Pancreas (tissue), 10 donors: ENCODE results near the gene NHP2. TPM values are rescaled to one million over a fixed set of nuclear protein-coding genes. Genes with fewer than 3 reads are reported as not detected.

Source experiments
- ATAC-seq, 4 donors: fragments of 200-7000 bp; cut with Tn5 transposase; one replicate each; pipeline versions ENCODE4 v1.8.0 to v1.9.1; 2020; ENCODE audit warnings: mild to moderate bottlenecking in 4 of 4, moderate library complexity in 4 of 4
- DNase-seq, 6 donors: peaks; one replicate each; pipeline ENCODE4 v3.0.0-alpha.2; 2020
- FAIRE-seq: peaks from 2 replicates; lab custom pipeline; 2012; peaks lifted over from hg19 to GRCh38; lab: Jason Lieb, UNC
- H3K27ac ChIP-seq, 4 donors: fragments of 200-600 bp; sonication (generic); 1 replicate in 3 of 4; 2 replicates in 1 of 4; pipeline versions ENCODE4 v1.5.0 to v1.8.0; 2020
- H3K27me3 ChIP-seq, 4 donors: fragments of 200-600 bp; one replicate each; pipeline ENCODE4 v1.8.0; 2021
- H3K36me3 ChIP-seq, 3 donors: fragments of 200-600 bp; sonication (generic) in 1 of 3; one replicate each; pipeline versions ENCODE4 v1.5.0 to v1.8.0; 2020 to 2021
- H3K4me1 ChIP-seq, 3 donors: fragments of 200-600 bp; one replicate each; pipeline ENCODE4 v1.8.0; 2021
- H3K4me3 ChIP-seq, 4 donors: fragments of 200-600 bp; sonication (generic) in 2 of 4; one replicate each; pipeline versions ENCODE4 v1.5.0 to v1.8.0; 2020 to 2021
- H3K9me3 ChIP-seq, 4 donors: fragments of 200-600 bp; one replicate each; pipeline ENCODE4 v1.8.0; 2021
- WGBS, 2 donors: extraction: QIAGEN DNeasy Blood & Tissue Kit; methylation state at CpG; one replicate each; pipeline ENCODE4 v1.1.7; 2013; 5-methylcytosine and 5-hydroxymethylcytosine counted together
- intact Hi-C, 3 donors: fragments of 100-400 bp; cut with DNase I; formaldehyde crosslinking; loops; one replicate each; pipeline versions ENCODE4 v1.11.1 to v1.14.2; 2022
- polyA plus RNA-seq, 2 donors: library from polyadenylated mRNA; stranded (reverse); fragments of 200-250 nt; gene quantifications; one replicate each; pipeline ENCODE4 v1.2.3, GENCODE V29; 2013
- total RNA-seq, 6 donors: library from RNA; stranded (reverse); fragmentation: NEBNext Ultra II Directional in 4 of 6; extraction: Animal tissue kit (Norgen Biotek cat#: 25700) in 4 of 6; gene quantifications; one replicate each; pipeline versions ENCODE4 v1.2.1 to v1.2.4, GENCODE V29; 2021 to 2023
- TF ChIP-seq, protein P1 (sequence below), 4 donors: fragments of 200-600 bp; sonication (generic) in 3 of 4; IDR thresholded peaks; one replicate each; pipeline versions ENCODE4 v1.5.0 to v1.8.0; 2021; ENCODE audit warnings: antibody characterized with exemption in 4 of 4
- donor health status: healthy with polysubstance abuse.
- donor health status: DM: no; HTN: no; CAD: no; lungs with moderate emphysema.
- donor health status: DM: no; HTN: no; CAD: no.
- donor health status: control.
- donor health status: control.
- donor health status: Bipolar disorder and iron deficiency.
- donor health status: DM: yes; HTN: yes; CAD: no.
- donor health status: DM: no; HTN: no; CAD: no.
- donor health status: DM: no; HTN: no; CAD: no.
- donor health status: DM: yes; HTN: yes; CAD: no.

The NHP2 gene
- total and polyA plus RNA-seq, 8 donors = 34.6 to 84.7 (median 54.1) TPM

DNA sequence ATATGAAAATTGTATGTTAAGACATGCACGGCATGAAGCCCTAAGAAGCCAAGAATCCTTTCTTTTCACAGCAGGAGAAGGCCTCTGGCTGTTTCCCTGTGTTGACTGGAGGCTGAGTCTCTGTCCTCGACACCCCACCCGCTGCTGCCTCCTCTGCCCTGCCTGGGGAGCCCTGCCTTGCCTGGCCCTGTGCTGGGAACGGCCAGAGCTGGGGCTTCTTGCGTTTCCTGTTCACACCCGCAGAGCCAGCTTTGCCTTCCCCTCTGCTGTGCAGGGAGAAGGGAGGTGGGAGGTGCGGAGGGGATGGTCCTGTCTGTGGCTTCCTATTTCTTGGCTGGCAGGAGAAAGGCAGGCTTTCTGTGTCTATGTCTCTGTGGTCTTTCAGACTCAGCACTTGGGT lies 40.3 kb upstream of the NHP2 start:
- intact Hi-C loops = no loop called here
- DNase-seq (no peak), ATAC-seq (no peak), FAIRE-seq (no peak)
- Histone ChIP-seq H3K36me3 (no peaks in the 10 kb centered on the region), H3K27ac (no peak overlapping the region), H3K9me3 (no peaks in the 10 kb centered on the region), H3K4me3 (no peak overlapping the region), H3K4me1 (no peaks in the 10 kb centered on the region), H3K27me3 (no peaks in the 10 kb centered on the region)
- WGBS, 2 donors = 41 to 48% methylated on average over 7 of the region's 7 CpGs
- TF ChIP-seq, protein P1, sequence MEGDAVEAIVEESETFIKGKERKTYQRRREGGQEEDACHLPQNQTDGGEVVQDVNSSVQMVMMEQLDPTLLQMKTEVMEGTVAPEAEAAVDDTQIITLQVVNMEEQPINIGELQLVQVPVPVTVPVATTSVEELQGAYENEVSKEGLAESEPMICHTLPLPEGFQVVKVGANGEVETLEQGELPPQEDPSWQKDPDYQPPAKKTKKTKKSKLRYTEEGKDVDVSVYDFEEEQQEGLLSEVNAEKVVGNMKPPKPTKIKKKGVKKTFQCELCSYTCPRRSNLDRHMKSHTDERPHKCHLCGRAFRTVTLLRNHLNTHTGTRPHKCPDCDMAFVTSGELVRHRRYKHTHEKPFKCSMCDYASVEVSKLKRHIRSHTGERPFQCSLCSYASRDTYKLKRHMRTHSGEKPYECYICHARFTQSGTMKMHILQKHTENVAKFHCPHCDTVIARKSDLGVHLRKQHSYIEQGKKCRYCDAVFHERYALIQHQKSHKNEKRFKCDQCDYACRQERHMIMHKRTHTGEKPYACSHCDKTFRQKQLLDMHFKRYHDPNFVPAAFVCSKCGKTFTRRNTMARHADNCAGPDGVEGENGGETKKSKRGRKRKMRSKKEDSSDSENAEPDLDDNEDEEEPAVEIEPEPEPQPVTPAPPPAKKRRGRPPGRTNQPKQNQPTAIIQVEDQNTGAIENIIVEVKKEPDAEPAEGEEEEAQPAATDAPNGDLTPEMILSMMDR (IDR thresholded peaks at IDR 0.05) = no peak

DNA sequence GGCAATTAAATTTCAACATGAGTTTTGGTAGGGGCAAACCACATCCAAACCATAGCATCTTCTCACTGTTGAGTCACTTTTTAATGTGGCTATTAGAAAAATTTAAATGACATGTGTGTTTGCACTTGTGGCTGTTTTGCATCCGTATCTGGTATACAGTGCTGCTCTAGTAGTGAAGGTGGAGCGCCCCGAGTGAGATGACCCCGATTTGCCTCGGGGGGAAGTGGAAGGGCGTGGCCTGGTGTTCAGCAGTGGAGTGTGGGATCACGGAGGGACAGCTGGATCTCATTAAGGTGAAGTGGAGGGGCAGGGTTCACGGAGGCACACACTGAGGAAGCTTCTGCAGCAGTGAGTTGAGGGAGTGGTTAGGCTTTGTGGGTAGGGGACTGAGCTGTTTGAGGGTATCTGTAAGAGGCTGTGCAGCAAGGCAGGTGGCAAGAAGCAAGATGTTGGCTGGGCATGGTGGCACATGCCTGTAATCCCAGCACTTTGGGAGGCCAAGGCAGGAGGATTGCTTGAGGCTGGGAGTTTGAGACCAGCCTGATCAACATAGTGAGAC lies 39.6 kb upstream of the NHP2 start:
- intact Hi-C loops = no loop called here
- TF ChIP-seq, protein P1 (IDR thresholded peaks at IDR 0.05) = no peak
- 73 to 77% methylated on average over 8 of the region's 8 CpGs for WGBS, 2 donors
- no peaks in the 10 kb centered on the region for H3K4me1 ChIP-seq
- no peaks in the 10 kb centered on the region for H3K27me3 ChIP-seq
- H3K4me3 ChIP-seq = no peak overlapping the region
- no peak for DNase-seq
- no peak for ATAC-seq
- no peak for FAIRE-seq
- no peaks in the 10 kb centered on the region for H3K9me3 ChIP-seq
- H3K27ac ChIP-seq = no peak overlapping the region
- H3K36me3 ChIP-seq = no peaks in the 10 kb centered on the region

DNA sequence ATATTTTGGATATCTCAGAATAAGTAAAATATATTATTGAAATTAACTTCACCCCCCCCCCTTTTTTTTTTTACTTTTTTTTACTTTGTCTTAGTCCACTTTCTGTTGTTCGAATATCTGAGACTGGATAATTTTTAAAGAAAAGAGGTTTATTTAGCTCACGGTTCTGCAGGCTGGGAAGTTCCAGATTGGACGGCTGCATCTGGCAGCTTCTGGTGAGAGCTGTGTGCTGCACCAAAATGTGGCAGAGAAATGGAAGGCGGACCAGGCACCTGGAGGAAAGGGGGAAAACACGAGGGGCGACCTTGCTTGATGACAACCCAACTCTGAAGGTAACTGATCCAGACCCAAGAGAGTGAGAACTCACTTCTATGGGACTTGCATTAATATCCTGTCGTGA lies 39.1 kb upstream of the NHP2 start:
- Histone ChIP-seq H3K9me3 (no peaks in the 10 kb centered on the region), H3K27ac (no peak overlapping the region), H3K4me1 (no peaks in the 10 kb centered on the region), H3K36me3 (no peaks in the 10 kb centered on the region), H3K27me3 (no peaks in the 10 kb centered on the region), H3K4me3 (no peak overlapping the region)
- FAIRE-seq = no peak
- no peak for DNase-seq
- ATAC-seq = no peak
- WGBS, 2 donors = 75 to 87% methylated on average over 7 of the region's 7 CpGs
- TF ChIP-seq, protein P1 (IDR thresholded peaks at IDR 0.05) = no peak
- intact Hi-C loops = no loop called here

DNA sequence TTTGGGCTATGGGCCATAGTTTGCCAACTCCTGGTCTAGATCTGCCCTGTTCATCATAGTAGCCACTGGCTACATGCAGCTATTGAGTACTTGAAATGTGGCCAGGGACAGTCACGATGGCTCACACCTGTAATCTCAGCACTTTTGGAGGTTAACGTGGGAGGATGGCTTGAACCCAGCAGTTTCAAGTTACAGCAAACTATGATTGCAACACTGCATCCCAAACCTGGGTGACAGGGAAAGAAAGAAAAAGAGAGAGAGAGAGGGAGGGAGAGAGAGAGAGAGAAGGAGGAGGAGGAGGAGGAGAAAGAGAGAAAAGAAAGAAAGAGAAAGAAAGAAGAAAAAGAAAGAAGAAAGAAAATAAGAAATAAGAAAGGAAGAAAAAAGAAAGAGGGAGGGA lies 38.6 kb upstream of the NHP2 start:
- 34 to 45% methylated on average over 2 of the region's 2 CpGs for WGBS, 2 donors
- ATAC-seq (no peak), FAIRE-seq (no peak), DNase-seq (no peak)
- no peaks in the 10 kb centered on the region for H3K4me1 ChIP-seq
- H3K27me3 ChIP-seq = no peaks in the 10 kb centered on the region
- no peaks in the 10 kb centered on the region for H3K36me3 ChIP-seq
- TF ChIP-seq, protein P1 (IDR thresholded peaks at IDR 0.05) = no peak
- intact Hi-C loops = no loop called here
- no peaks in the 10 kb centered on the region for H3K9me3 ChIP-seq
- no peak overlapping the region for H3K4me3 ChIP-seq
- H3K27ac ChIP-seq = no peak overlapping the region

DNA sequence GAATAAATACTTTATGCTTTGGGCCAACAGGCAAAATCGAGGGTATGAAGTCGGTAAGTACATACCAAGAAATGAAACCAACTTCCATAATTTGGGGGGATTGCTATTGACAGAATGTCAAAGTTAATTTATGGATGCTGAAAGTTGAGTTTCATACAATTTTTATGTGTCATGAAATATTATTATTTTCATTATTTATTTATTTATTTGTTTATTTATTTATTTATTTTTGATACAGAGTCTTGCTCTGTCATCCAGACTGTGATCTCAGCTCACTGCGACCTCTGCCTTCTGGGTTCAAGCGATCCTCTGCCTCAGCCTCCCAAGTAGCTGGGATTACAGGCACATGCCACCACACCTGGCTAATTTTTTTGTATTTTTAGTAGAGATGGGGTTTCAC lies 38.0 kb upstream of the NHP2 start:
- TF ChIP-seq, protein P1 (IDR thresholded peaks at IDR 0.05) = no peak
- DNase-seq (no peak), ATAC-seq (no peak), FAIRE-seq (no peak)
- no peaks in the 10 kb centered on the region for H3K4me1 ChIP-seq
- intact Hi-C loops = no loop called here
- H3K9me3 ChIP-seq = no peaks in the 10 kb centered on the region
- no peaks in the 10 kb centered on the region for H3K27me3 ChIP-seq
- H3K4me3 ChIP-seq = no peak overlapping the region
- H3K27ac ChIP-seq = no peak overlapping the region
- 63 to 88% methylated on average over 4 of the region's 4 CpGs for WGBS, 2 donors
- H3K36me3 ChIP-seq = no peaks in the 10 kb centered on the region
